ENCODE data around the gene NTF3.
"Not testable (repeated sequence)": the region's sequence is repeated elsewhere in the genome, so short reads cannot be mapped to it uniquely, and the experiment has no call there.

The NTF3 gene

GRCh38 chr12:5534426-5535199 lies 102.7 kb downstream of the NTF3 start:
- no peak for DNase-seq (ENCODE audit: low spot score)

DNA sequence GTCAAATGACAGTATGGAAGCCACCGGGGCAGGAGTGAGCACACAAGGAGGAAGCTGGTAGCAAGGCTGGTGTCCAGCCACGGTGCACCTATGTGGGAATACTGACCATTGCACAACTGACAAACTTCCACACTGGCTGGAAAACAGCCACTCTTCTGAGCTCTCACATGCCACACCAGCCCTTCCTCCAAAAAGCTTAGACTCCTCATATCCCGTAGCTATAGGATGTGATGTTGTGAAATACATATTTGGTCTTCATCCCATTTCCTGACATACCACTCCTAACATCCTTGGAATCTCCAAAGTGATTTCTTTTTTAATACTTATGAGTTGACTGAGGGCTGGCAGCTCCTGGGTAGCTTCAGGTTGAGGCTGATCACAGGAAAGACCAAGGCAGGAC lies 103.6 kb downstream of the NTF3 start:
- DNase-seq (ENCODE audit: low spot score): no peak

GRCh38 chr12:5537026-5537615 lies 105.2 kb downstream of the NTF3 start:
- not testable (repeated sequence) for DNase-seq (ENCODE audit: low spot score)

GRCh38 chr12:5537771-5538170 lies 105.9 kb downstream of the NTF3 start:
- no peak for DNase-seq (ENCODE audit: low spot score)

Data from pons (tissue), 1 donor.